Measurements from ENCODE around the gene PSMD2. TPM values are rescaled to one million over a fixed set of nuclear protein-coding genes. Genes with fewer than 3 reads are reported as not detected.

The PSMD2 gene
- total RNA-seq, 1 experiment from 2014 or later: 536 TPM

DNA sequence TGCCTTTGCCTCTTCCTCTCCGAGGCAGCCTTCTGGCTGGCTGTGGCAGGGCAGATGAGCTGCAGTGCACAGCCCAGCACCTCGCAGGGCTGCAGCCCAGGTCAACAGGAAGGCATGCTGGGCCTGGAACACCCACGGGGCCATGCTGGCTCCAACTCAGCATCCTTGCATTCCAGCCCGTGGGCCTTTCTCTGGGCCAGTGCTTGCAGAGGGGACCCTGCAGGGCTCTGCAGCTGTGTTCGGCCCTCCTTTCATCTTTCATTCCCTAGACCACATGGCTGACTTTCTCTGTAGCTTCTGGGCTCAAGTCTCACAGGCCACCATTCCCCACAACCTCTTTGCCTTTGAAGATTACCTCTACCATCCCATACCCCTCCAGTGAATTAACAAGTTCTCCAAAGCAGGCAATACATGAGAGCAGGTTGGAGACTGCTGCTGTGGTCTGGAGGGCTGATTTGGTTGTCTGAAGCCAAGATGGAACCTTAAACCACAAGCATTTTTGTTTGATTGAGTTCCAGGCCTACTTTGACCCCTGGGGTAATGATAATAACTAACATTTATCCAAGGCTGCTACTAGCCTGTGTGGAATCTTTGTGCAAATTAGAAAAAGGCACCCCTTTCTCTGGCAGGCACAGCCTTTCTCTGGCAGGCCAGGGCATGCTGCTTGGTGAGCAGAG is 44.3 kb downstream of the PSMD2 start:
- intact Hi-C loops (cut with micrococcal nuclease; ENCODE audit: unreplicated experiment): no loop called here
- Histone ChIP-seq H3K36me3 (ENCODE audit: control insufficient read depth, insufficient read depth, low read length) (no peaks in the 10 kb centered on the region; the same call in 1 of the 2 replicates), H3K27me3 (ENCODE audit: control insufficient read depth, insufficient read depth, low read length) (no peaks in the 10 kb centered on the region), H3K4me3 (ENCODE audit: low read depth in 2 of 2, low read length in 2 of 2) (no peak overlapping the region), H3K27ac (ENCODE audit: low read length) (no peak overlapping the region), H3K9me3 (ENCODE audit: control insufficient read depth, insufficient read depth, low read depth, low read length) (no peaks in the 10 kb centered on the region), H3K4me1 (ENCODE audit: control insufficient read depth, insufficient read depth, low read length) (peaks cover 6% of the 10 kb centered on the region; the same call in 1 of the 2 replicates)
- ChIA-PET POLR2A (no interaction called here), CTCF (no interaction called here)
- ATAC-seq: no peak
- no peak for TF ChIP-seq TCF7L2 (IDR thresholded peaks at IDR 0.05; ENCODE audit: low read depth, low read length)
- TF ChIP-seq SIN3A (IDR thresholded peaks at IDR 0.05; ENCODE audit: borderline replicate concordance, insufficient read depth, low read depth, low read length): no peak
- TF ChIP-seq, protein P1, sequence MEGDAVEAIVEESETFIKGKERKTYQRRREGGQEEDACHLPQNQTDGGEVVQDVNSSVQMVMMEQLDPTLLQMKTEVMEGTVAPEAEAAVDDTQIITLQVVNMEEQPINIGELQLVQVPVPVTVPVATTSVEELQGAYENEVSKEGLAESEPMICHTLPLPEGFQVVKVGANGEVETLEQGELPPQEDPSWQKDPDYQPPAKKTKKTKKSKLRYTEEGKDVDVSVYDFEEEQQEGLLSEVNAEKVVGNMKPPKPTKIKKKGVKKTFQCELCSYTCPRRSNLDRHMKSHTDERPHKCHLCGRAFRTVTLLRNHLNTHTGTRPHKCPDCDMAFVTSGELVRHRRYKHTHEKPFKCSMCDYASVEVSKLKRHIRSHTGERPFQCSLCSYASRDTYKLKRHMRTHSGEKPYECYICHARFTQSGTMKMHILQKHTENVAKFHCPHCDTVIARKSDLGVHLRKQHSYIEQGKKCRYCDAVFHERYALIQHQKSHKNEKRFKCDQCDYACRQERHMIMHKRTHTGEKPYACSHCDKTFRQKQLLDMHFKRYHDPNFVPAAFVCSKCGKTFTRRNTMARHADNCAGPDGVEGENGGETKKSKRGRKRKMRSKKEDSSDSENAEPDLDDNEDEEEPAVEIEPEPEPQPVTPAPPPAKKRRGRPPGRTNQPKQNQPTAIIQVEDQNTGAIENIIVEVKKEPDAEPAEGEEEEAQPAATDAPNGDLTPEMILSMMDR (IDR thresholded peaks at IDR 0.05): no peak
- TF ChIP-seq POLR2AphosphoS5 (IDR thresholded peaks at IDR 0.05; ENCODE audit: low read depth, low read length): no peak
- TF ChIP-seq, protein P2, sequence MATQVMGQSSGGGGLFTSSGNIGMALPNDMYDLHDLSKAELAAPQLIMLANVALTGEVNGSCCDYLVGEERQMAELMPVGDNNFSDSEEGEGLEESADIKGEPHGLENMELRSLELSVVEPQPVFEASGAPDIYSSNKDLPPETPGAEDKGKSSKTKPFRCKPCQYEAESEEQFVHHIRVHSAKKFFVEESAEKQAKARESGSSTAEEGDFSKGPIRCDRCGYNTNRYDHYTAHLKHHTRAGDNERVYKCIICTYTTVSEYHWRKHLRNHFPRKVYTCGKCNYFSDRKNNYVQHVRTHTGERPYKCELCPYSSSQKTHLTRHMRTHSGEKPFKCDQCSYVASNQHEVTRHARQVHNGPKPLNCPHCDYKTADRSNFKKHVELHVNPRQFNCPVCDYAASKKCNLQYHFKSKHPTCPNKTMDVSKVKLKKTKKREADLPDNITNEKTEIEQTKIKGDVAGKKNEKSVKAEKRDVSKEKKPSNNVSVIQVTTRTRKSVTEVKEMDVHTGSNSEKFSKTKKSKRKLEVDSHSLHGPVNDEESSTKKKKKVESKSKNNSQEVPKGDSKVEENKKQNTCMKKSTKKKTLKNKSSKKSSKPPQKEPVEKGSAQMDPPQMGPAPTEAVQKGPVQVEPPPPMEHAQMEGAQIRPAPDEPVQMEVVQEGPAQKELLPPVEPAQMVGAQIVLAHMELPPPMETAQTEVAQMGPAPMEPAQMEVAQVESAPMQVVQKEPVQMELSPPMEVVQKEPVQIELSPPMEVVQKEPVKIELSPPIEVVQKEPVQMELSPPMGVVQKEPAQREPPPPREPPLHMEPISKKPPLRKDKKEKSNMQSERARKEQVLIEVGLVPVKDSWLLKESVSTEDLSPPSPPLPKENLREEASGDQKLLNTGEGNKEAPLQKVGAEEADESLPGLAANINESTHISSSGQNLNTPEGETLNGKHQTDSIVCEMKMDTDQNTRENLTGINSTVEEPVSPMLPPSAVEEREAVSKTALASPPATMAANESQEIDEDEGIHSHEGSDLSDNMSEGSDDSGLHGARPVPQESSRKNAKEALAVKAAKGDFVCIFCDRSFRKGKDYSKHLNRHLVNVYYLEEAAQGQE (IDR thresholded peaks at IDR 0.05; ENCODE audit: insufficient read depth in 1 of 2, low read depth in 2 of 2, low read length in 1 of 2): no peak
- in situ Hi-C loops (cut with HindIII; ENCODE audit: low pct_unique_long_range_greater_than_20kb, low sequenced_read_pairs): no loop called here
- BruUV-seq (replicated peaks): no TSS peak
- DNase-seq (ENCODE audit: low read depth, low spot score): no peak

DNA sequence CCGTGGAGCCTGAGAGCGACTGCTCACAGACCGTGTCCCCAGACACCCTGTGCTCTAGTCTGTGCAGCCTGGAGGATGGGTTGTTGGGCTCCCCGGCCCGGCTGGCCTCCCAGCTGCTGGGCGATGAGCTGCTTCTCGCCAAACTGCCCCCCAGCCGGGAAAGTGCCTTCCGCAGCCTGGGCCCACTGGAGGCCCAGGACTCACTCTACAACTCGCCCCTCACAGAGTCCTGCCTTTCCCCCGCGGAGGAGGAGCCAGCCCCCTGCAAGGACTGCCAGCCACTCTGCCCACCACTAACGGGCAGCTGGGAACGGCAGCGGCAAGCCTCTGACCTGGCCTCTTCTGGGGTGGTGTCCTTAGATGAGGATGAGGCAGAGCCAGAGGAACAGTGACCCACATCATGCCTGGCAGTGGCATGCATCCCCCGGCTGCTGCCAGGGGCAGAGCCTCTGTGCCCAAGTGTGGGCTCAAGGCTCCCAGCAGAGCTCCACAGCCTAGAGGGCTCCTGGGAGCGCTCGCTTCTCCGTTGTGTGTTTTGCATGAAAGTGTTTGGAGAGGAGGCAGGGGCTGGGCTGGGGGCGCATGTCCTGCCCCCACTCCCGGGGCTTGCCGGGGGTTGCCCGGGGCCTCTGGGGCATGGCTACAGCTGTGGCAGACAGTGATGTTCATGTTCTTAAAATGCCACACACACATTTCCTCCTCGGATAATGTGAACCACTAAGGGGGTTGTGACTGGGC is 45.7 kb downstream of the PSMD2 start:
- H3K4me1 ChIP-seq (ENCODE audit: control insufficient read depth, insufficient read depth, low read length): peaks cover 6% of the 10 kb centered on the region; the same call in 1 of the 2 replicates
- no peaks in the 10 kb centered on the region for H3K27me3 ChIP-seq (ENCODE audit: control insufficient read depth, insufficient read depth, low read length)
- H3K36me3 ChIP-seq (ENCODE audit: control insufficient read depth, insufficient read depth, low read length): no peaks in the 10 kb centered on the region; the same call in 1 of the 2 replicates
- ATAC-seq: peak; percentile 6; the same call in 1 of the 2 replicates
- H3K27ac ChIP-seq (ENCODE audit: low read length): no peak overlapping the region
- no peaks in the 10 kb centered on the region for H3K9me3 ChIP-seq (ENCODE audit: control insufficient read depth, insufficient read depth, low read depth, low read length)
- H3K4me3 ChIP-seq (ENCODE audit: low read depth in 2 of 2, low read length in 2 of 2): no peak overlapping the region
- BruUV-seq (replicated peaks): no TSS peak
- ChIA-PET CTCF (interaction anchor here (0.6 to 1.0 kb wide), 3 partner anchors 17 to 21 kb away, joined by 3 to 4 read pairs (median 3); no protein-coding TSS in a partner anchor), POLR2A (no interaction called here)
- TF ChIP-seq, protein P2 (IDR thresholded peaks at IDR 0.05; ENCODE audit: insufficient read depth in 1 of 2, low read depth in 2 of 2, low read length in 1 of 2): no peak
- TF ChIP-seq SIN3A (IDR thresholded peaks at IDR 0.05; ENCODE audit: borderline replicate concordance, insufficient read depth, low read depth, low read length) (no peak), TCF7L2 (IDR thresholded peaks at IDR 0.05; ENCODE audit: low read depth, low read length) (no peak), POLR2AphosphoS5 (IDR thresholded peaks at IDR 0.05; ENCODE audit: low read depth, low read length) (no peak)
- TF ChIP-seq, protein P1 (IDR thresholded peaks at IDR 0.05): no peak
- in situ Hi-C loops (cut with HindIII; ENCODE audit: low pct_unique_long_range_greater_than_20kb, low sequenced_read_pairs): no loop called here
- no peak for DNase-seq (ENCODE audit: low read depth, low spot score)
- intact Hi-C loops (cut with micrococcal nuclease; ENCODE audit: unreplicated experiment): no loop called here

Measured in Panc1 (cell line).